Measurements from ENCODE around the gene STK32A.

DNA sequence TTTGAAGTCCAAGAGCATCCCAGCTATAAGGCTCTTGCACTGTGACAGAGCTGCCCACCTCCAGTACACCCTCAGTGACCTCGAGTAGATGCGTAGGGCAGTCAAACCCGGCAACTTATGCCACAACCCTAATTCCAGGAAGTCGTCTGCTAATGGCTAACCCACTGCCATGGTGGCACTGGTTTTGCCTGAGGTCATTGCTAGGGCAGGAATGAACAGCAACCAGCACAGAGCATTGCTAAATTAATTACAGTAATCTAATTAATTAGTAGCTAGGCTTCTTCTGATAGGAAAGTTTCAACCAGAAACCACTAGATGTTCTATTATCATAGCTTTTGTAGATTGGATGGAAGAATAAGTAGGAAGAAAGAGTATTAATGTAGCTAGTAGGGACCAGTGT lies 152.3 kb downstream of the STK32A start:
- TF ChIP-seq, protein P1, sequence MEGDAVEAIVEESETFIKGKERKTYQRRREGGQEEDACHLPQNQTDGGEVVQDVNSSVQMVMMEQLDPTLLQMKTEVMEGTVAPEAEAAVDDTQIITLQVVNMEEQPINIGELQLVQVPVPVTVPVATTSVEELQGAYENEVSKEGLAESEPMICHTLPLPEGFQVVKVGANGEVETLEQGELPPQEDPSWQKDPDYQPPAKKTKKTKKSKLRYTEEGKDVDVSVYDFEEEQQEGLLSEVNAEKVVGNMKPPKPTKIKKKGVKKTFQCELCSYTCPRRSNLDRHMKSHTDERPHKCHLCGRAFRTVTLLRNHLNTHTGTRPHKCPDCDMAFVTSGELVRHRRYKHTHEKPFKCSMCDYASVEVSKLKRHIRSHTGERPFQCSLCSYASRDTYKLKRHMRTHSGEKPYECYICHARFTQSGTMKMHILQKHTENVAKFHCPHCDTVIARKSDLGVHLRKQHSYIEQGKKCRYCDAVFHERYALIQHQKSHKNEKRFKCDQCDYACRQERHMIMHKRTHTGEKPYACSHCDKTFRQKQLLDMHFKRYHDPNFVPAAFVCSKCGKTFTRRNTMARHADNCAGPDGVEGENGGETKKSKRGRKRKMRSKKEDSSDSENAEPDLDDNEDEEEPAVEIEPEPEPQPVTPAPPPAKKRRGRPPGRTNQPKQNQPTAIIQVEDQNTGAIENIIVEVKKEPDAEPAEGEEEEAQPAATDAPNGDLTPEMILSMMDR (conservative IDR thresholded peaks at IDR 0.05) = no peak
- no peak for TF ChIP-seq ZFX (IDR thresholded peaks at IDR 0.05)

Data from C4-2B (cell line).